HG03025 (cell line): Measurements from ENCODE around the gene POLN.
"Not testable (repeated sequence)": the region's sequence is repeated elsewhere in the genome, so short reads cannot be mapped to it uniquely, and the experiment has no call there.

ENCODE experiments used
- ATAC-seq: cut with Tn5 transposase; IDR thresholded peaks from one replicate; pipeline ENCODE4 v1.9.1; 2021; ENCODE audit warnings: mild to moderate bottlenecking, moderate library complexity; ENCODE audit not compliant: unreplicated experiment, low FRiP score

The POLN gene

GRCh38 chr4:2275546-2276251 lies 33.8 kb upstream of the POLN start:
- no peak for ATAC-seq

GRCh38 chr4:2275044-2275397 lies 33.1 kb upstream of the POLN start:
- ATAC-seq = not testable (repeated sequence)

GRCh38 chr4:2274320-2275043 lies 32.6 kb upstream of the POLN start:
- no peak for ATAC-seq

- ATAC-seq = no peak
These were observed 31.9 kb upstream of the POLN start for GRCh38 chr4:2273657-2274319.

- no peak for ATAC-seq
These were observed 31.3 kb upstream of the POLN start for GRCh38 chr4:2273221-2273620.

- ATAC-seq = no peak
These were observed 30.9 kb upstream of the POLN start for GRCh38 chr4:2272828-2273120.

- no peak for ATAC-seq
These were observed 30.3 kb upstream of the POLN start for GRCh38 chr4:2272026-2272827.

GRCh38 chr4:2271279-2272025 lies 29.5 kb upstream of the POLN start:
- ATAC-seq = no peak

GRCh38 chr4:2270341-2271165 lies 28.6 kb upstream of the POLN start:
- ATAC-seq = no peak

- no peak for ATAC-seq
These were observed 27.8 kb upstream of the POLN start for GRCh38 chr4:2269618-2270163.

- no peak for ATAC-seq
These were observed 27.2 kb upstream of the POLN start for GRCh38 chr4:2269206-2269531.

GRCh38 chr4:2268357-2269205 lies 26.7 kb upstream of the POLN start:
- no peak for ATAC-seq

- no peak for ATAC-seq
These were observed 25.9 kb upstream of the POLN start for GRCh38 chr4:2267841-2268240.

- no peak for ATAC-seq
These were observed 25.4 kb upstream of the POLN start for GRCh38 chr4:2267320-2267811.

GRCh38 chr4:2266821-2267220 lies 24.9 kb upstream of the POLN start:
- ATAC-seq = no peak

GRCh38 chr4:2266181-2266580 lies 24.3 kb upstream of the POLN start:
- ATAC-seq = no peak

- no peak for ATAC-seq
These were observed 23.5 kb upstream of the POLN start for GRCh38 chr4:2265113-2266110.
